ENCODE data around the gene ACHE.
A peak's percentile ranks its signal among the peaks of the same experiment; 100 is the strongest.
"Not testable (repeated sequence)": the region's sequence is repeated elsewhere in the genome, so short reads cannot be mapped to it uniquely, and the experiment has no call there.

ACHE gene

GRCh38 chr7:100895701-100895955 lies at the start of gene ACHE:
Gene ACHE, minus strand, starts transcription at chr7:100895888. Its CDS starts 1,656 bp downstream, at chr7:100894232.
- DNase-seq: no peak

- no peak for DNase-seq
These were observed 48.5 kb upstream of the ACHE start for GRCh38 chr7:100944138-100944537.

GRCh38 chr7:100943693-100944092 lies 48.0 kb upstream of the ACHE start:
- no peak for DNase-seq

GRCh38 chr7:100942045-100942774 lies 46.5 kb upstream of the ACHE start:
- DNase-seq: no peak

- not testable (repeated sequence) for DNase-seq
These were observed 40.5 kb upstream of the ACHE start for GRCh38 chr7:100936167-100936566.

GRCh38 chr7:100935381-100935780 lies 39.7 kb upstream of the ACHE start:
- DNase-seq: not testable (repeated sequence)

- DNase-seq: no peak
These were observed 38.0 kb upstream of the ACHE start for GRCh38 chr7:100933734-100934133.

GRCh38 chr7:100929808-100930174 lies 34.1 kb upstream of the ACHE start:
- DNase-seq: no peak

GRCh38 chr7:100923616-100924015 lies 27.9 kb upstream of the ACHE start:
- DNase-seq: not testable (repeated sequence)

GRCh38 chr7:100921039-100921438 lies 25.4 kb upstream of the ACHE start:
- DNase-seq: no peak

GRCh38 chr7:100919779-100920437 lies 24.2 kb upstream of the ACHE start:
- DNase-seq: not testable (repeated sequence)

- not testable (repeated sequence) for DNase-seq
These were observed 23.6 kb upstream of the ACHE start for GRCh38 chr7:100919335-100919734.

- no peak for DNase-seq
These were observed 19.3 kb upstream of the ACHE start for GRCh38 chr7:100914879-100915447.

GRCh38 chr7:100914208-100914878 lies 18.7 kb upstream of the ACHE start:
- DNase-seq: no peak

- DNase-seq: no peak
These were observed 15.8 kb upstream of the ACHE start for GRCh38 chr7:100911484-100911883.

- DNase-seq: peak; percentile 20
These were observed 14.8 kb upstream of the ACHE start for GRCh38 chr7:100910443-100910842.

GRCh38 chr7:100908512-100908911 lies 12.8 kb upstream of the ACHE start:
- no peak for DNase-seq

- no peak for DNase-seq
These were observed 7.0 kb upstream of the ACHE start for GRCh38 chr7:100902638-100903037.

- no peak for DNase-seq
These were observed 6.2 kb upstream of the ACHE start for GRCh38 chr7:100901921-100902332.

GRCh38 chr7:100900978-100901377 lies 5.3 kb upstream of the ACHE start:
- no peak for DNase-seq

- no peak for DNase-seq
These were observed 3.7 kb upstream of the ACHE start for GRCh38 chr7:100899432-100899831.

- DNase-seq: peak; percentile 81
These were observed 2.2 kb upstream of the ACHE start for GRCh38 chr7:100897772-100898454.
